GM19328 (cell line): ENCODE results near the gene TMEM117.

ENCODE experiments used
- ATAC-seq: cut with Tn5 transposase; IDR thresholded peaks from one replicate; pipeline ENCODE4 v1.9.1; 2021; ENCODE audit warnings: mild to moderate bottlenecking, moderate library complexity; ENCODE audit not compliant: unreplicated experiment

The TMEM117 gene

DNA sequence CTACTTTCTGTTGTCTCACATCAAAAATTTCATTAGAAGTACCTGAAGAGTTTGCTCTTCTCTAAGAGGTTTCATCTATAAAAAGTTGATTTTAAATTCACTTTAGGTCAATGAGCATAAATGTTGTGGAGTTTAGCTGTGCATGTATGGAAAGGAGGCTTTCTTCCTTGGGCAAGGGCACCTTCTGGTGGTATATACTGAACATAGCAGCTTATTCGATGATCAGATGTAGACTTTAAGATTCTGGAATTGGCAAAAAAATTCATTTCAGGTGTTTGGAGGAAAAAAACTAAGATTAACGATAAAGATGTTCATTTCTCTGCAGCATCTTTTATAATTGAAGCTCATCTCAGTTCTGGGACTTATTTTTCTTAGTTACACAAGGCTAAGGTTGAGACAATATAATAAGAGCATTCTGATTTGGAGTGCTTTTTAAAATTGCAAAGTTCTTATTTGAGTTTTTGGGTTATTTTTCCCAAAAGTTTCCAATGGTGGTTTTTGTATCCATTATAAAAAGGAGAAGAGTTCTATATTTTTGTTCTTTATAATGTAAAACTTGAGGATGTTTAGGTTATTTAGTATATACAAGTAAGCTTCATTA lies 46.8 kb downstream of the TMEM117 start:
- ATAC-seq = no peak

DNA sequence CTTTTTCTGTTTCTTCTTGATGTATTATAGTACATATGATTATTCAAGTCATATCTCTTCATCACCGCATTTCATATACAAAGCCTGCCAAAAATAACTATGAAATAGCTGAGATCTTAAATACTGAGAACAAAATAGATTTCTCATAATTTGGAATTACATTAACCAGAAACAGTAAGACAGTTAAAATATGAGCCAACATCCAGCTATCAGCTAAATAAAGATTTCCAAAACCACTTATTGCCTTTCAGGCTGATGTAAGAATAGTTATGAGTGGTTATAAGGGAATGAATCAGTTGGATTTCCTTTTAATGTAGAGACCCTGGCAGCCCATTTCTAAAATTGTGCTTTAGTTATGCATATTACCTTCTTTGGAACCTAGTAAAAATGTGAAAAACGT lies 47.4 kb downstream of the TMEM117 start:
- no peak for ATAC-seq

- ATAC-seq = no peak
Observed at GRCh38 chr12:43883748-43884147, 47.9 kb downstream of the TMEM117 start.

GRCh38 chr12:43884683-43885410 lies 49.0 kb downstream of the TMEM117 start:
- ATAC-seq = no peak

DNA sequence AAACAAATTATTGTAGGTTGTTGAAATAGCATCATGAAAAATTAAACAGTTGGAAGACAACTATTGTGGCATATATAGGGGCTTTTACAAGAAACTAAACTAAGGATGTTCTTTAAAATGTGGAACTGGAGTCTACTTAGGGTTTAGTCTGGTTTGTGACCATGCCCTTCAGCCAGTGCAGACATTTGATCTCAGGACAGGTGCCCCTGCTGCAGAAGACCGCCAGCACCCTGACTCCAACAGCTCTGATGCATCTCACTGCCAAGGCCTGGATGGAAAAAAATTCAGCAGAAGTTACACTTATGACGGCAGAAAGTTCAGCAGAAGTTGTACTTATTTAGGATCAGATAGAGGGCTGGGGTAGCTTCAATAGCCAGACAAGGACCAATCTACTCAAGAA lies 51.5 kb downstream of the TMEM117 start:
- no peak for ATAC-seq

- ATAC-seq = no peak
Observed at GRCh38 chr12:43891856-43892574, 56.1 kb downstream of the TMEM117 start.

DNA sequence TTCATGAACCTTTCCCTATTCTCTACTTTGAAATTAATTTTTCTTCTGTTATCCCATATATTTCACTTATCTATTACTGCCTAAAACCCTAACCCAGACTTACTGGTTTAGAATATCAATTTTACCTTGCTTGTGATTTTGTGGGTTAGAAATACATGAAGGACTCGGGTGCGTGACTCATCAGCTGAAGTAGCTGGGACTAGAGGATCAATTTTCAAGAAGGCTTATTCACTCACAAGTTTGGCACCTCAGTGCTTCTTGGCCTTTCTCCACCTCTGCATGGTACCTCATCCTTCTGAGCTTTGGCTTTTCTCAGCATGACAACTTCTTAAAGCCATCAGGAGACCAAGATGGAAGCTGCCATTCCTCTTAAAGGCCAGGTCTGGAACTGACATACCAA lies 57.8 kb downstream of the TMEM117 start:
- ATAC-seq = no peak

GRCh38 chr12:43895580-43896206 lies 59.8 kb downstream of the TMEM117 start:
- no peak for ATAC-seq

GRCh38 chr12:43896496-43896895 lies 60.6 kb downstream of the TMEM117 start:
- ATAC-seq = no peak

GRCh38 chr12:43898474-43898873 lies 62.6 kb downstream of the TMEM117 start:
- ATAC-seq = no peak

DNA sequence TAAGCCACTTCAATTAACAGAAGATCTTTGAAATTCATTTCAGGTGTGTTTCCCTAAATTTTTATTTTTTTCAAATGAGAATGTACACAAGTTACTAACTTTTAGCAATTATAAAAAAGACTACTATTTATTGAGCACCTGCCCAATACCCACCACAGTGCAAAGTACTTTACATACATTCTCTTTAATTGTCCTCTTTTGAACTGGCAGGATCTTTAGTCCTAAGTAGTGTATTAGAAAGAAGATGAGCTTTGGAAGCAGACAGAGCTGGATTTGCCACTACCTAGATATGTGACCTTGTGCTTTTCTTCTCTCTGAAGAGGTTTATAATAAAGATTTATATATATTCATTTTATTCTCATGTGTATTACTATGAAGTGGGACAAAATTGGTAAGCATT lies 63.7 kb downstream of the TMEM117 start:
- ATAC-seq = no peak

GRCh38 chr12:43903686-43904085 lies 67.8 kb downstream of the TMEM117 start:
- no peak for ATAC-seq

- ATAC-seq = no peak
Observed at GRCh38 chr12:43912859-43913258, 77.0 kb downstream of the TMEM117 start.

GRCh38 chr12:43914391-43914790 lies 78.5 kb downstream of the TMEM117 start:
- ATAC-seq = no peak

DNA sequence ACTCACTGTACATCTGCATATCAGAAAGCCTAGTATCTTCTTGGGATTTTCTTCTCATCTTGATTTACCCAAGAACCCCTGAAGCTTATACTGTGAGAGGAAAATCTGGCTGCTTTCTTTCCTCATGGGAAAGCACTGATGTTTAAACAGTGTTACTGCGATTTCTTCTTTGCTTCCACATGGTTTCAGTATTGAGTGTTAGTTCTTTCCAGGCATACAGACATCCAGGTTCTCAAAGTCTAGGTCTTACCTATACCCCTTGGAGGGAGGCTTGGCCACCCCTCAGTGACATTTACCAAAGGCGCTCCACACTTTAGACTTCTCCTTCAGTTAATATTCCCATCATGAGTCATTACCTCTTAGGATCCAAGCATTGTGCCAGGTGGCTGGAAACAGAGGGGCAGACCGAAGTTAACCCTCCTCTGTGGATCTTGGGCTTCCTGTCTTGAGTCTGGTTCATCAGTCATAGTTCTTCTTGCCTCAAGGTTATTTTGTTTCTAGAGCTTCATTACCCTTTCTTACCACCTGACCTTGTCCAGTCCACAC lies 79.1 kb downstream of the TMEM117 start:
- ATAC-seq = no peak

DNA sequence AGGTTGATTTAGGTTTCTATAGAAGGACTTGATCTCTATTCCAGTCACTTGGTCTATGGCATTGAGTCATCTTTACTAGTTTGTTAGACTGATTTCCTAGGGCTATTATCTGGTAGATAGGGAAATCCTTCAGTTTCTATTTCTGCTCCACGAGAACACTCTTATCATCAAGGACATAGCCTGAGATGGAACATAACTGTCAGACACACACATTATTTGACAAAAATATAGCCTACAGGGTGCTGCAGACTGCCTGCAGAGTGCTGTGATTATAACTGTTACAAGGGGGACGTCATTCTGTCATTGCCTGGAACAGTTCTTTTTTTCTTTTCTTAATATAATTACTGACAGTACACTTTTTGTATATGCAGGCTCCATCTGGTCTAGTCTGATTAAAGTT lies 82.0 kb downstream of the TMEM117 start:
- no peak for ATAC-seq

- ATAC-seq = no peak
Observed at GRCh38 chr12:43921666-43922337, 85.9 kb downstream of the TMEM117 start.

GRCh38 chr12:43930032-43930431 lies 94.2 kb downstream of the TMEM117 start:
- no peak for ATAC-seq

DNA sequence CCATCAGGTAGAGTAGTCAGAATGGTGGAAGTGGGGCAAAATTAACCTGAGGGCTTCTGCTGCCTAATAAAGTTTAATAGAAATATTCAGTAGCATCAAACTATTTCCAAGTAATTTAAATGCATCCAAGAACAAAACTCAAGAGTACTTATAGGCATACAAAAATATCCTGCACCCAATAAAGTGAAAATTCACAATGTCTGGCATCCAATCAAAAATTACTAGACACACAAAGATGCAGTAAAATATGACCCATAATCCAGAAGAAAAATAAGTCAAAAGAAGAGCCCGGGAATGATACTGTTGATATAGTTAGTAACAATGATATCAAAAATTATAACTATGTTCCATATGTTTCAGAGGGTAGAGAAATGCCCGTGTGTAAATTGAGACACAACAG lies 95.3 kb downstream of the TMEM117 start:
- no peak for ATAC-seq

DNA sequence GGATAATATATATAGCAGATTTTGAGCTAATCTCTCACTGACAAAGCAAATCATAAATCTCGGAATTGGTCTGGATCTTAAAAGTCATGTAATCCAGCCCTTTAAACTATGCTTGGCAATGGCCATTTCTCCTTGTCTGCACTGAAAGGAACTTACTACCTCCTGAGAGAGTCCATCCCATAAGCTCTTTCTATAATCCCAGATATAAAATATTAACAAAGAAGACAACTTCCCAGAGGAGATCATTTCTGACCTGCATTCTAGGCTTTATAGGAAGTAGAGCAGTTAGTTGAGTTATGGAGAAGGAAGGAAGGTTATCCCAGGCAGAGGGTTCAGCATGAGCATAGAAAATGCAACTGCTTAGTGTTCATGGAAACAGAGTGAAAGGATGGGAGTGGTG lies 99.7 kb downstream of the TMEM117 start:
- ATAC-seq = no peak

GRCh38 chr12:43937947-43938346 lies 102.1 kb downstream of the TMEM117 start:
- no peak for ATAC-seq
